AG09309 (cell line): ENCODE measurements around the gene VWDE.

Experiments used
- DNase-seq: peaks from one replicate; pipeline ENCODE4 v3.0.0-alpha.2; 2010; ENCODE audit warnings: low read depth
- H3K4me3 ChIP-seq: 2 replicates; pipeline ENCODE4 v1.5.1; 2011; ENCODE audit warnings: mild to moderate bottlenecking, low read depth, low read length, moderate library complexity; ENCODE audit not compliant: control insufficient read depth
- TF ChIP-seq, protein P1 (sequence below): IDR thresholded peaks from 2 replicates; pipeline ENCODE4 v1.5.1; 2011; ENCODE audit warnings: mild to moderate bottlenecking, low read depth, low read length, inconsistent platforms; ENCODE audit not compliant: insufficient read depth, control insufficient read depth; ENCODE audit errors: missing control alignments

The VWDE gene

DNA sequence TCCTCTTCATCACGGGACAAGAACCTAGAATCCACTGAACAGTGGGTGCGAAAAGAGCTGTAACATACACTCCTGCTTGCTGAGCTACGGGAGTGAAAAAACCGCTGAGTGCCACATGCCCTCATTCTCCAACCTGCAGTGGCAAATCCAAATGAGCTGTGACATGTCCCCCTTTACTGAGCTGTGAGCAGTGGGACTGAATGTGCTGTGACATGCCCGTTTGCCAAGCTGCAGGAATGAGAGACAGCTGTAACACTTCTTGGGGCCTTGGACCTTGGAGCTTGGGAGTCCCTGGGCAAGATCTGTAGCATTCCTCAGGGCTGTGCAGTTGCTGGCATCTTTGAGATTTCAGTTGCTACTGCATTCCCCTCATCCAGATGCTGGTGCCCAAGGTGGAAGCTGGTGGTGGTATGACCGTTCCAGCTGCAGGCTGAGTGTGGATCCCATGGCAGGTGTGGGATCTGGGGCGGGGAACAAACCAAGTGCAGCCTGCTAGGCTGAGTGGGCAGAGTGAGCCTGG is 107.6 kb downstream of the VWDE start:
- no peak for DNase-seq
- no peak overlapping the region for H3K4me3 ChIP-seq
- TF ChIP-seq, protein P1, sequence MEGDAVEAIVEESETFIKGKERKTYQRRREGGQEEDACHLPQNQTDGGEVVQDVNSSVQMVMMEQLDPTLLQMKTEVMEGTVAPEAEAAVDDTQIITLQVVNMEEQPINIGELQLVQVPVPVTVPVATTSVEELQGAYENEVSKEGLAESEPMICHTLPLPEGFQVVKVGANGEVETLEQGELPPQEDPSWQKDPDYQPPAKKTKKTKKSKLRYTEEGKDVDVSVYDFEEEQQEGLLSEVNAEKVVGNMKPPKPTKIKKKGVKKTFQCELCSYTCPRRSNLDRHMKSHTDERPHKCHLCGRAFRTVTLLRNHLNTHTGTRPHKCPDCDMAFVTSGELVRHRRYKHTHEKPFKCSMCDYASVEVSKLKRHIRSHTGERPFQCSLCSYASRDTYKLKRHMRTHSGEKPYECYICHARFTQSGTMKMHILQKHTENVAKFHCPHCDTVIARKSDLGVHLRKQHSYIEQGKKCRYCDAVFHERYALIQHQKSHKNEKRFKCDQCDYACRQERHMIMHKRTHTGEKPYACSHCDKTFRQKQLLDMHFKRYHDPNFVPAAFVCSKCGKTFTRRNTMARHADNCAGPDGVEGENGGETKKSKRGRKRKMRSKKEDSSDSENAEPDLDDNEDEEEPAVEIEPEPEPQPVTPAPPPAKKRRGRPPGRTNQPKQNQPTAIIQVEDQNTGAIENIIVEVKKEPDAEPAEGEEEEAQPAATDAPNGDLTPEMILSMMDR, result no peak

- TF ChIP-seq, protein P1, result no peak
- no peak for DNase-seq
- H3K4me3 ChIP-seq, result no peak overlapping the region
These were observed 109.0 kb downstream of the VWDE start for GRCh38 chr7:12294701-12295100.

- DNase-seq, result no peak
- TF ChIP-seq, protein P1, result peak; percentile 31
- no peak overlapping the region for H3K4me3 ChIP-seq
These were observed 111.8 kb downstream of the VWDE start for GRCh38 chr7:12291870-12292269.

- TF ChIP-seq, protein P1, result no peak
- DNase-seq, result no peak
- H3K4me3 ChIP-seq, result no peak overlapping the region
These were observed 112.9 kb downstream of the VWDE start for GRCh38 chr7:12290761-12291160.

- no peak overlapping the region for H3K4me3 ChIP-seq
- TF ChIP-seq, protein P1, result no peak
- DNase-seq, result no peak
These were observed 113.7 kb downstream of the VWDE start for GRCh38 chr7:12289996-12290395.

DNA sequence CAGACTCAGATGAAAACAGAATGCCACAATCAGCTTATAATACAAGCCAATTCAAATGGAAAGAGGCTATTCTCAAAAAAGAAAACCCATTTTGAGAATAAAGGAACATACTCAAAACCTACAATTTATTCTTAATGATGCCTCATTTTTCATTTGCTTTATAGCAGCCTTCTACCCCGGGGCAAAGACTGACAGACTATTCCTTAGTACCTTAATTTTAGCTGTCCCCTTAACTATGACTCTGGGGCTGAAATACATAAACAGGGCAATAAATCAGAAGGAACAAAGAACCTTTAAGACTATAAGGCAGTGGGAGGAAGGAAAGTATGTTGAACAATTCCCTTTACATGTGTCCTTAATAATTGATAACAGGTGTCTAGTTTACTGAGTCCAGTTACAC is 115.8 kb downstream of the VWDE start:
- H3K4me3 ChIP-seq, result no peak overlapping the region
- TF ChIP-seq, protein P1, result no peak
- no peak for DNase-seq

- H3K4me3 ChIP-seq, result no peak overlapping the region
- DNase-seq, result no peak
- TF ChIP-seq, protein P1, result no peak
These were observed 122.6 kb downstream of the VWDE start for GRCh38 chr7:12281038-12281437.
